ENCODE data around the gene NFIA. TPM values are rescaled to one million over a fixed set of nuclear protein-coding genes. Genes with fewer than 3 reads are reported as not detected.

The NFIA gene
- total and polyA plus RNA-seq, 10 of the 15 experiments (the other 5 are each of a cell fraction or from before 2014, with no cell fraction given): 0.10 to 0.16 TPM; not detected in 8

- Histone ChIP-seq H3K79me2 (ENCODE audit: control insufficient read depth, insufficient read depth, low read length) (no peaks in the 10 kb centered on the region), H4K20me1 (ENCODE audit: control insufficient read depth, insufficient read depth) (no peaks in the 10 kb centered on the region), H3K4me2 (ENCODE audit: control insufficient read depth, insufficient read depth) (no peak overlapping the region), H3K4me1 (ENCODE audit: control insufficient read depth, insufficient read depth, low read length) (no peaks in the 10 kb centered on the region), H3K27me3 (replicated peaks in 1 of 2; ENCODE audit: control insufficient read depth in 2 of 2, insufficient read depth in 2 of 2, low read length in 1 of 2) (no peaks in the 10 kb centered on the region), H3K4me3 (no peak overlapping the region), H3K36me3 (ENCODE audit: control insufficient read depth in 2 of 2, insufficient read depth in 2 of 2, low read length in 1 of 2) (no peaks in the 10 kb centered on the region), H3K9me3 (replicated peaks; ENCODE audit: control insufficient read depth, insufficient read depth, low read length) (no peaks in the 10 kb centered on the region), H3K9ac (ENCODE audit: control insufficient read depth, insufficient read depth, low read length) (no peak overlapping the region), H3K27ac (ENCODE audit: control insufficient read depth, insufficient read depth) (no peak overlapping the region), H2AFZ (ENCODE audit: control insufficient read depth, low read depth, low read length) (no peak overlapping the region)
- in situ Hi-C loops (cut with MboI): no loop called here
- RAD21 ChIA-PET (ENCODE audit: unreplicated experiment): no interaction called here
- DNase-seq (ENCODE audit: low read depth, low spot score): no peak
- no TSS peak for BruUV-seq (replicated peaks)
- FAIRE-seq: no peak
- POLR2A ChIA-PET: no interaction called here
- SMC1A ChIA-PET (ENCODE audit: uncharacterized antibody, unreplicated experiment): interaction anchor here (0.9 kb wide), 1 partner anchor 10 kb away, joined by 3 read pairs; no protein-coding TSS in a partner anchor
- 50% methylated on average over 5 of the region's 5 CpGs for WGBS (ENCODE audit: insufficient coverage, insufficient replicate concordance, low lambda C conversion rate, missing lambda C conversion rate)
- intact Hi-C loops (cut with micrococcal nuclease; ENCODE audit: unreplicated experiment): no loop called here
- TF ChIP-seq ESRRA (IDR thresholded peaks at IDR 0.05; ENCODE audit: low read length) (no peak), TBL1XR1 (IDR thresholded peaks at IDR 0.05; ENCODE audit: low read depth, low read length) (no peak), POLR2A (IDR thresholded peaks at IDR 0.05; ENCODE audit: low read depth, low read length) (no peak), NFXL1 (IDR thresholded peaks at IDR 0.05; ENCODE audit: borderline replicate concordance) (no peak), GATAD2B (conservative IDR thresholded peaks at IDR 0.05; ENCODE audit: low read depth) (no peak), MXI1 (IDR thresholded peaks at IDR 0.05; ENCODE audit: low read depth, low read length) (no peak), MEF2B (IDR thresholded peaks at IDR 0.05; ENCODE audit: partially characterized antibody, poor library complexity, severe bottlenecking) (no peak)
- CTCF ChIA-PET: interaction anchor here (1.3 kb wide), 1 partner anchor 42 kb away, joined by 3 read pairs; no protein-coding TSS in a partner anchor
- no peak for ATAC-seq
Measured at GRCh38 chr1:61238359-61238665, 156.0 kb downstream of the NFIA start.

- no peak overlapping the region for H3K9ac ChIP-seq (ENCODE audit: control insufficient read depth, insufficient read depth, low read length)
- in situ Hi-C loops (cut with MboI): no loop called here
- POLR2A ChIA-PET: interaction anchor here (0.5 kb wide), 1 partner anchor 163 kb away, joined by 4 read pairs; no protein-coding TSS in a partner anchor
- H3K4me1 ChIP-seq (ENCODE audit: control insufficient read depth, insufficient read depth, low read length): no peaks in the 10 kb centered on the region
- no peaks in the 10 kb centered on the region for H4K20me1 ChIP-seq (ENCODE audit: control insufficient read depth, insufficient read depth)
- no peak overlapping the region for H3K4me2 ChIP-seq (ENCODE audit: control insufficient read depth, insufficient read depth)
- DNase-seq (ENCODE audit: low read depth, low spot score): no peak
- no peak for ATAC-seq
- no peaks in the 10 kb centered on the region for H3K27me3 ChIP-seq (replicated peaks in 1 of 2; ENCODE audit: control insufficient read depth in 2 of 2, insufficient read depth in 2 of 2, low read length in 1 of 2)
- RAD21 ChIA-PET (ENCODE audit: unreplicated experiment): no interaction called here
- H3K36me3 ChIP-seq (ENCODE audit: control insufficient read depth in 2 of 2, insufficient read depth in 2 of 2, low read length in 1 of 2): no peaks in the 10 kb centered on the region
- H3K9me3 ChIP-seq (replicated peaks; ENCODE audit: control insufficient read depth, insufficient read depth, low read length): no peaks in the 10 kb centered on the region
- H2AFZ ChIP-seq (ENCODE audit: control insufficient read depth, low read depth, low read length): no peak overlapping the region
- intact Hi-C loops (cut with micrococcal nuclease; ENCODE audit: unreplicated experiment): no loop called here
- CTCF ChIA-PET: no interaction called here
- FAIRE-seq: no peak
- BruUV-seq (replicated peaks): no TSS peak
- H3K27ac ChIP-seq (ENCODE audit: control insufficient read depth, insufficient read depth): no peak overlapping the region
- no peaks in the 10 kb centered on the region for H3K79me2 ChIP-seq (ENCODE audit: control insufficient read depth, insufficient read depth, low read length)
- SMC1A ChIA-PET (ENCODE audit: uncharacterized antibody, unreplicated experiment): no interaction called here
- 2% methylated on average over 3 of the region's 3 CpGs for WGBS (ENCODE audit: insufficient coverage, insufficient replicate concordance, low lambda C conversion rate, missing lambda C conversion rate)
- H3K4me3 ChIP-seq: no peak overlapping the region
- no peak for TF ChIP-seq FOXK2 (IDR thresholded peaks at IDR 0.05)
- TF ChIP-seq ZNF622 (IDR thresholded peaks at IDR 0.05): no peak
- TF ChIP-seq ZNF217 (IDR thresholded peaks at IDR 0.05): no peak
- TF ChIP-seq ZBED1 (IDR thresholded peaks at IDR 0.05; ENCODE audit: borderline replicate concordance): no peak
- no peak for TF ChIP-seq ZZZ3 (IDR thresholded peaks at IDR 0.05; ENCODE audit: control insufficient read depth, insufficient read length, low read depth)
- no peak for TF ChIP-seq MEF2B (IDR thresholded peaks at IDR 0.05; ENCODE audit: partially characterized antibody, poor library complexity, severe bottlenecking)
- no peak for TF ChIP-seq SRF (IDR thresholded peaks at IDR 0.05; ENCODE audit: low read depth in 2 of 2, low read length in 2 of 2)
- no peak for TF ChIP-seq PRDM15 (CRISPR knock-in tag; IDR thresholded peaks at IDR 0.05)
- TF ChIP-seq ZSCAN29 (IDR thresholded peaks at IDR 0.05): no peak
- no peak for TF ChIP-seq EZH2 (IDR thresholded peaks at IDR 0.05; ENCODE audit: borderline replicate concordance, control insufficient read depth, low read depth, low read length)
- TF ChIP-seq POLR2A (IDR thresholded peaks at IDR 0.05; ENCODE audit: low read depth, low read length): no peak
- no peak for TF ChIP-seq NFIC (IDR thresholded peaks at IDR 0.05; ENCODE audit: low read depth, low read length)
Measured at GRCh38 chr1:61240878-61241277, 158.5 kb downstream of the NFIA start.

All from GM12878 (cell line).